ENCODE measurements around the gene ADTRP.

Gene ADTRP

GRCh38 chr6:11789744-11790143 is 11.1 kb upstream of the ADTRP start:
- Mint-ChIP-seq H3K9me3 (peaks cover 10% of the 10 kb centered on the region), H3K4me3 (no peak overlapping the region), H3K27ac (no peak overlapping the region), H3K4me1 (peaks cover 6% of the 10 kb centered on the region), H3K36me3 (peaks cover 7% of the 10 kb centered on the region), H3K27me3 (no peaks in the 10 kb centered on the region)

GRCh38 chr6:11788043-11788442 is 9.4 kb upstream of the ADTRP start:
- Mint-ChIP-seq H3K4me3 (no peak overlapping the region), H3K27me3 (no peaks in the 10 kb centered on the region), H3K36me3 (peaks cover 3% of the 10 kb centered on the region)

GRCh38 chr6:11785774-11786579 is 7.4 kb upstream of the ADTRP start:
- no peak overlapping the region for H3K27ac Mint-ChIP-seq
- H3K4me1 Mint-ChIP-seq: peaks cover 6% of the 10 kb centered on the region
- H3K36me3 Mint-ChIP-seq: no peaks in the 10 kb centered on the region
- no peaks in the 10 kb centered on the region for H3K27me3 Mint-ChIP-seq
- no peak overlapping the region for H3K4me3 Mint-ChIP-seq
- H3K9me3 Mint-ChIP-seq: no peaks in the 10 kb centered on the region

More at GRCh38 chr6:11788043-11788442, 9.4 kb upstream of the ADTRP start:
- peaks cover 4% of the 10 kb centered on the region for H3K9me3 Mint-ChIP-seq
- H3K27ac Mint-ChIP-seq: no peak overlapping the region
- H3K4me1 Mint-ChIP-seq: peaks cover 6% of the 10 kb centered on the region

- H3K9me3 Mint-ChIP-seq: no peaks in the 10 kb centered on the region
- no peaks in the 10 kb centered on the region for H3K27me3 Mint-ChIP-seq
- no peak overlapping the region for H3K4me3 Mint-ChIP-seq
- no peak overlapping the region for H3K27ac Mint-ChIP-seq
- H3K36me3 Mint-ChIP-seq: no peaks in the 10 kb centered on the region
- peaks cover 6% of the 10 kb centered on the region for H3K4me1 Mint-ChIP-seq
Measured at GRCh38 chr6:11785415-11785773, 6.8 kb upstream of the ADTRP start.

GRCh38 chr6:11784341-11784740 is 5.7 kb upstream of the ADTRP start:
- Mint-ChIP-seq H3K27ac (no peak overlapping the region), H3K36me3 (no peaks in the 10 kb centered on the region), H3K4me3 (no peak overlapping the region), H3K4me1 (peaks cover 6% of the 10 kb centered on the region), H3K9me3 (no peaks in the 10 kb centered on the region), H3K27me3 (no peaks in the 10 kb centered on the region)

- H3K27ac Mint-ChIP-seq: no peak overlapping the region
- H3K4me3 Mint-ChIP-seq: no peak overlapping the region
- H3K27me3 Mint-ChIP-seq: no peaks in the 10 kb centered on the region
- no peaks in the 10 kb centered on the region for H3K36me3 Mint-ChIP-seq
- peaks cover 6% of the 10 kb centered on the region for H3K4me1 Mint-ChIP-seq
- no peaks in the 10 kb centered on the region for H3K9me3 Mint-ChIP-seq
Measured at GRCh38 chr6:11783524-11784064, 5.0 kb upstream of the ADTRP start.

- no peaks in the 10 kb centered on the region for H3K27me3 Mint-ChIP-seq
- peaks cover 6% of the 10 kb centered on the region for H3K4me1 Mint-ChIP-seq
- H3K36me3 Mint-ChIP-seq: no peaks in the 10 kb centered on the region
- H3K27ac Mint-ChIP-seq: no peak overlapping the region
- no peaks in the 10 kb centered on the region for H3K9me3 Mint-ChIP-seq
- H3K4me3 Mint-ChIP-seq: no peak overlapping the region
Measured at GRCh38 chr6:11782524-11782923, 3.9 kb upstream of the ADTRP start.

- no peaks in the 10 kb centered on the region for H3K27me3 Mint-ChIP-seq
- H3K36me3 Mint-ChIP-seq: no peaks in the 10 kb centered on the region
- no peak overlapping the region for H3K4me3 Mint-ChIP-seq
- H3K4me1 Mint-ChIP-seq: no peaks in the 10 kb centered on the region
- H3K27ac Mint-ChIP-seq: no peak overlapping the region
- no peaks in the 10 kb centered on the region for H3K9me3 Mint-ChIP-seq
Measured at GRCh38 chr6:11780097-11780428, 1.5 kb upstream of the ADTRP start.

GRCh38 chr6:11779329-11780096 is 910 bp upstream of the ADTRP start:
- H3K4me1 Mint-ChIP-seq: no peaks in the 10 kb centered on the region
- H3K9me3 Mint-ChIP-seq: no peaks in the 10 kb centered on the region
- H3K27ac Mint-ChIP-seq: no peak overlapping the region
- H3K36me3 Mint-ChIP-seq: no peaks in the 10 kb centered on the region
- no peak overlapping the region for H3K4me3 Mint-ChIP-seq
- no peaks in the 10 kb centered on the region for H3K27me3 Mint-ChIP-seq

GRCh38 chr6:11778036-11778435 is 567 bp downstream of the ADTRP start:
- Mint-ChIP-seq H3K27me3 (no peaks in the 10 kb centered on the region), H3K36me3 (no peaks in the 10 kb centered on the region), H3K4me1 (no peaks in the 10 kb centered on the region), H3K4me3 (no peak overlapping the region), H3K27ac (no peak overlapping the region), H3K9me3 (no peaks in the 10 kb centered on the region)

GRCh38 chr6:11775791-11776409 is 2.7 kb downstream of the ADTRP start:
- H3K4me3 Mint-ChIP-seq: no peak overlapping the region
- no peaks in the 10 kb centered on the region for H3K36me3 Mint-ChIP-seq
- peaks cover 6% of the 10 kb centered on the region for H3K4me1 Mint-ChIP-seq

GRCh38 chr6:11774426-11774825 is 4.2 kb downstream of the ADTRP start:
- Mint-ChIP-seq H3K9me3 (no peaks in the 10 kb centered on the region), H3K4me1 (peaks cover 10% of the 10 kb centered on the region), H3K27ac (no peak overlapping the region), H3K36me3 (no peaks in the 10 kb centered on the region), H3K4me3 (no peak overlapping the region), H3K27me3 (no peaks in the 10 kb centered on the region)

More at GRCh38 chr6:11775791-11776409, 2.7 kb downstream of the ADTRP start:
- Mint-ChIP-seq H3K9me3 (no peaks in the 10 kb centered on the region), H3K27ac (no peak overlapping the region), H3K27me3 (no peaks in the 10 kb centered on the region)

GRCh38 chr6:11773581-11773980 is 5.0 kb downstream of the ADTRP start:
- Mint-ChIP-seq H3K27ac (no peak overlapping the region), H3K4me1 (peaks cover 10% of the 10 kb centered on the region), H3K9me3 (no peaks in the 10 kb centered on the region), H3K27me3 (no peaks in the 10 kb centered on the region), H3K4me3 (no peak overlapping the region), H3K36me3 (no peaks in the 10 kb centered on the region)

- no peak overlapping the region for H3K27ac Mint-ChIP-seq
- no peaks in the 10 kb centered on the region for H3K9me3 Mint-ChIP-seq
- no peak overlapping the region for H3K4me3 Mint-ChIP-seq
- H3K4me1 Mint-ChIP-seq: peaks cover 11% of the 10 kb centered on the region
- H3K36me3 Mint-ChIP-seq: no peaks in the 10 kb centered on the region
- no peaks in the 10 kb centered on the region for H3K27me3 Mint-ChIP-seq
Measured at GRCh38 chr6:11773013-11773412, 5.6 kb downstream of the ADTRP start.

GRCh38 chr6:11772109-11772825 is 6.3 kb downstream of the ADTRP start:
- no peaks in the 10 kb centered on the region for H3K9me3 Mint-ChIP-seq

More at GRCh38 chr6:11772109-11772825, 6.3 kb downstream of the ADTRP start:
- Mint-ChIP-seq H3K4me1 (peaks cover 19% of the 10 kb centered on the region), H3K36me3 (no peaks in the 10 kb centered on the region), H3K27me3 (no peaks in the 10 kb centered on the region), H3K27ac (peak overlapping the region; percentile 48), H3K4me3 (no peak overlapping the region)
